ENCODE measurements around the gene BAZ1A. TPM values are rescaled to one million over a fixed set of nuclear protein-coding genes. Genes with fewer than 3 reads are reported as not detected.

BAZ1A gene
- total RNA-seq, 6 experiments from 2014 or later: 23.1 to 29.5 (median 26.6) TPM

- Mint-ChIP-seq H3K27me3 (ENCODE audit: insufficient read depth) (no peaks in the 10 kb centered on the region), H3K4me3 (no peak overlapping the region), H3K27ac (no peak overlapping the region), H3K36me3 (ENCODE audit: low read depth) (peaks cover 2% of the 10 kb centered on the region), H3K4me1 (ENCODE audit: low read depth) (peaks cover 55% of the 10 kb centered on the region), H3K9me3 (no peaks in the 10 kb centered on the region)
- TF ChIP-seq, protein P1, sequence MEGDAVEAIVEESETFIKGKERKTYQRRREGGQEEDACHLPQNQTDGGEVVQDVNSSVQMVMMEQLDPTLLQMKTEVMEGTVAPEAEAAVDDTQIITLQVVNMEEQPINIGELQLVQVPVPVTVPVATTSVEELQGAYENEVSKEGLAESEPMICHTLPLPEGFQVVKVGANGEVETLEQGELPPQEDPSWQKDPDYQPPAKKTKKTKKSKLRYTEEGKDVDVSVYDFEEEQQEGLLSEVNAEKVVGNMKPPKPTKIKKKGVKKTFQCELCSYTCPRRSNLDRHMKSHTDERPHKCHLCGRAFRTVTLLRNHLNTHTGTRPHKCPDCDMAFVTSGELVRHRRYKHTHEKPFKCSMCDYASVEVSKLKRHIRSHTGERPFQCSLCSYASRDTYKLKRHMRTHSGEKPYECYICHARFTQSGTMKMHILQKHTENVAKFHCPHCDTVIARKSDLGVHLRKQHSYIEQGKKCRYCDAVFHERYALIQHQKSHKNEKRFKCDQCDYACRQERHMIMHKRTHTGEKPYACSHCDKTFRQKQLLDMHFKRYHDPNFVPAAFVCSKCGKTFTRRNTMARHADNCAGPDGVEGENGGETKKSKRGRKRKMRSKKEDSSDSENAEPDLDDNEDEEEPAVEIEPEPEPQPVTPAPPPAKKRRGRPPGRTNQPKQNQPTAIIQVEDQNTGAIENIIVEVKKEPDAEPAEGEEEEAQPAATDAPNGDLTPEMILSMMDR (IDR thresholded peaks at IDR 0.05): no peak
- DNase-seq: peak; percentile 55
Observed at GRCh38 chr14:34718750-34719304, 156.3 kb downstream of the BAZ1A start.

GRCh38 chr14:34715127-34715863 is 159.9 kb downstream of the BAZ1A start:
- Mint-ChIP-seq H3K36me3 (ENCODE audit: low read depth) (peaks cover 17% of the 10 kb centered on the region), H3K4me1 (ENCODE audit: low read depth) (peaks cover 75% of the 10 kb centered on the region), H3K27ac (peak overlapping the region; percentile 66), H3K4me3 (peak overlapping the region; percentile 91), H3K9me3 (no peaks in the 10 kb centered on the region), H3K27me3 (ENCODE audit: insufficient read depth) (no peaks in the 10 kb centered on the region)
- no peak for DNase-seq
- TF ChIP-seq, protein P1 (IDR thresholded peaks at IDR 0.05): no peak

DNA sequence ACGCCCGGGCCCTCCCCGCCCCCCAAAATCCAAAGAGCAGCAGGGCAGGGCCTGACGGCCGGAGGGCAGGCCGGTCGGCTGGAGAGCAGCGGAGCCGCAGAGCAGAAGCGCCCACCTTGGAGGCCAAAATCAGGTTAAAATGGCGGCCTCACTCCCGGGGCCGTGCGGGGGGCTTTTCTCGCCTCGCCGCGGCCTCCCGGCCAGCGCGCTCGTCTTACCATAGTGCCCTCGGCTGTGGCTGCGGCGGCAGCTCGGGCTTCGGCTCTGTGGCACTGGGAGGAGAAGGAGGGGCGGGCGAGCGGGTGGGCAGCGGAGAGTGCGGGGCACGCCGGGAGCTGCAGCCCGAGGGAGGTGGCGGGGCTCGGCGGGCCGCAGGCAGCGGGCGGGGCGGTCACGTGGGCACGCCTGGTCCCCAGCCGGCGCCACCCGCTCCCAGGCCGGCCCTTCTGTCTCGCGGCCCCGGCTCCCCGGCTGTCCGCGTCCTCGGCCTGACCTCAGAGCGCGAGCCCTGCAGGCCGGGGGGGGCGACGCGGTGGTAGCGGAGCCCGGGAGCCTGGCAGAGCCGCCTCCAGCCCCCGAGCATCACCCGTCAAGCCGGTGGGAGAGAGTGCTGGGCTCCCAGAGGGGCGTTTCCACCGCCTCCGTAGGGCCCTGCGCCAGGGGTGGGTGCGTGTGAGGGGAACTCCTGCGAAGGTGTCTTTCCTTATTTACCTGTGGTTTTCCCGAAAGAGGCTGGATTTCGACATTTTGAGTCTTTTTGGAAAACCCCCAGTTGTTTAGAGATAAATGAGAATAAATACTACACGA is 160.6 kb downstream of the BAZ1A start, which contains the start of gene CFL2:
CFL2 (minus strand) TSS at position 274 of the 807 bp plus-strand sequence; CDS start at position 221, 53 bp downstream.
- Mint-ChIP-seq H3K27me3 (ENCODE audit: insufficient read depth) (no peaks in the 10 kb centered on the region), H3K9me3 (no peaks in the 10 kb centered on the region), H3K27ac (peak within 1 kb of the TSS; percentile 90), H3K4me3 (peak within 1 kb of the TSS; percentile 91), H3K36me3 (ENCODE audit: low read depth) (peaks cover 21% of the 10 kb centered on the region), H3K4me1 (ENCODE audit: low read depth) (peaks cover 78% of the 10 kb centered on the region)
- TF ChIP-seq, protein P1 (IDR thresholded peaks at IDR 0.05): no peak
- peak; percentile 64 for DNase-seq

DNA sequence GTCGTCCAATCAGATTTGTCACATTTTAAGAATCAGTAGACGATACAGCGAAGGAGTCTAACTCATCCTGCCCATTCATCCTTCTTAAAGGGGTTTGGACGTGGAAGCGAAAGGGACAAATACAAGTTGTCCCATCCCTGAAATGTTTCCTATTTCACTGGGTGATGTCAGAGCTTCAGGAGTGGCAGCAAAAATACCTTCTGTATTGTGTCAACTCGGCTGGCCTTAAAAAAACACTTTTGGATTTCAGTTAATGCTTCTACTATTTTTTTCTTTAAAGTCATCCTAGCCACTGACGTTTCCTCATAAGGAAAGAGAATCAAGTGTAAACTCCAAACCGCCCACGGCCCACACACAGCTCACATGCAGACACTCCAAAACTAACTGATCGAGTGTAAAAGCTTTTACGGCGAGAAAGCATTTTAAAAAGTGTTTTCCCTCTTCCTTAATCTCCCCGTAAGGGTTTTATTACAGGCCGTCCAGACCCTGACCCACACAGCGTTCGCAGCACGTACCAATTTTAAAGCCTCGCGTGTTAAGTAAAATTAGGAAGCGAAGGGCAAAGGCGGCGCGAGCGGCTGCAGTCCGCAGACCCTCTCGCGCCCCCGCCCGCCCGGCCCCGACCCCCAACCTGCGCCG is 161.4 kb downstream of the BAZ1A start:
- H3K4me3 Mint-ChIP-seq: peak overlapping the region; percentile 91
- H3K27me3 Mint-ChIP-seq (ENCODE audit: insufficient read depth): no peaks in the 10 kb centered on the region
- peak overlapping the region; percentile 90 for H3K27ac Mint-ChIP-seq
- TF ChIP-seq, protein P1 (IDR thresholded peaks at IDR 0.05): no peak
- H3K4me1 Mint-ChIP-seq (ENCODE audit: low read depth): peaks cover 76% of the 10 kb centered on the region
- H3K36me3 Mint-ChIP-seq (ENCODE audit: low read depth): peaks cover 21% of the 10 kb centered on the region
- peak; percentile 80 for DNase-seq
- no peaks in the 10 kb centered on the region for H3K9me3 Mint-ChIP-seq

GRCh38 chr14:34713122-34713680 is 162.0 kb downstream of the BAZ1A start:
- H3K27ac Mint-ChIP-seq: peak overlapping the region; percentile 90

More at GRCh38 chr14:34713122-34713680, 162.0 kb downstream of the BAZ1A start:
- peak overlapping the region; percentile 91 for H3K4me3 Mint-ChIP-seq
- TF ChIP-seq, protein P1 (IDR thresholded peaks at IDR 0.05): no peak
- H3K36me3 Mint-ChIP-seq (ENCODE audit: low read depth): peaks cover 21% of the 10 kb centered on the region
- no peak for DNase-seq
- no peaks in the 10 kb centered on the region for H3K27me3 Mint-ChIP-seq (ENCODE audit: insufficient read depth)
- H3K9me3 Mint-ChIP-seq: no peaks in the 10 kb centered on the region
- H3K4me1 Mint-ChIP-seq (ENCODE audit: low read depth): peaks cover 70% of the 10 kb centered on the region
